ENCODE measurements around the gene ADH6. TPM values are rescaled to one million over a fixed set of nuclear protein-coding genes. Genes with fewer than 3 reads are reported as not detected.

Gene ADH6
- total RNA-seq, 1 experiment from 2014 or later: not detected

GRCh38 chr4:99166544-99166943 is 52.5 kb downstream of the ADH6 start:
- no peaks in the 10 kb centered on the region for H3K27me3 Mint-ChIP-seq (ENCODE audit: low read depth)
- H3K27me3 ChIP-seq (ENCODE audit: insufficient read depth, low read length): no peaks in the 10 kb centered on the region
- H2BK20ac ChIP-seq (ENCODE audit: low read depth, low read length, poor library complexity, severe bottlenecking): no peak overlapping the region
- H3K9ac ChIP-seq (ENCODE audit: extremely low read depth, insufficient read length, low read length): no peak overlapping the region
- no peak overlapping the region for H3K4me3 Mint-ChIP-seq
- peaks cover 0 to 5% of the 10 kb centered on the region in 2 experiments; a peak in 1 of 5 replicates for H3K9me3 Mint-ChIP-seq
- no peak for DNase-seq
- H3K14ac ChIP-seq (ENCODE audit: insufficient read depth, low read length): no peak overlapping the region
- H4K91ac ChIP-seq (ENCODE audit: insufficient read length, low read depth, low read length): no peak overlapping the region
- TF ChIP-seq CTCF (conservative IDR thresholded peaks at IDR 0.05): no peak
- H3K4me1 Mint-ChIP-seq: no peaks in the 10 kb centered on the region
- H2AFZ ChIP-seq (ENCODE audit: low read length): no peak overlapping the region
- H3K23me2 ChIP-seq (ENCODE audit: insufficient read length, low read depth, low read length, poor library complexity, severe bottlenecking): no peaks in the 10 kb centered on the region
- no CpG with 5 or more reads among the region's 2 CpGs for WGBS (ENCODE audit: extremely low coverage, insufficient read length, low lambda C conversion rate)
- no peak overlapping the region for H2BK5ac ChIP-seq (ENCODE audit: insufficient read length, low read length)
- no peak overlapping the region for H3K4me2 ChIP-seq (ENCODE audit: insufficient read depth, insufficient read length, low read length)
- H3K23ac ChIP-seq (ENCODE audit: insufficient read length, low read depth, low read length): no peak overlapping the region
- H2AK5ac ChIP-seq (ENCODE audit: insufficient read length, low read length): no peak overlapping the region
- no peak overlapping the region for H3K18ac ChIP-seq (ENCODE audit: insufficient read length, low read depth, low read length)
- H3K4ac ChIP-seq (ENCODE audit: low read depth, low read length): no peak overlapping the region
- no peak overlapping the region for H4K5ac ChIP-seq (ENCODE audit: insufficient read length, low read depth, low read length)
- H3T11ph ChIP-seq (ENCODE audit: low read length): no peak overlapping the region
- no peaks in the 10 kb centered on the region for H3K79me1 ChIP-seq (ENCODE audit: insufficient read depth, low read depth, low read length, poor library complexity, severe bottlenecking)
- H2BK12ac ChIP-seq (ENCODE audit: insufficient read length, low read depth, low read length): no peak overlapping the region
- no peaks in the 10 kb centered on the region for H4K20me1 ChIP-seq (ENCODE audit: control insufficient read depth, insufficient read depth, insufficient read length)
- H3K9me3 ChIP-seq (ENCODE audit: control insufficient read depth, low read depth, low read length): no peaks in the 10 kb centered on the region
- no peaks in the 10 kb centered on the region for H3K79me2 ChIP-seq (ENCODE audit: insufficient read depth, low read length)
- H3K36me3 Mint-ChIP-seq (ENCODE audit: insufficient read depth in 1 of 3, low read depth in 3 of 3): peaks cover 0 to 4% (median 0%) of the 10 kb centered on the region in 3 experiments; a peak in 2 of 7 replicates
- H2BK15ac ChIP-seq (ENCODE audit: low read depth, low read length): no peak overlapping the region
- no peak overlapping the region for H3K27ac ChIP-seq (ENCODE audit: insufficient read length, low read depth, low read length)
- no peak overlapping the region for H3K27ac Mint-ChIP-seq
- H4K8ac ChIP-seq (replicated peaks; ENCODE audit: insufficient read length, low read depth, low read length): no peak overlapping the region
- H3K4me1 ChIP-seq (ENCODE audit: insufficient read depth, low read length): no peaks in the 10 kb centered on the region
- no peak overlapping the region for H3K56ac ChIP-seq (ENCODE audit: insufficient read length, low read depth, low read length)
- no peak overlapping the region for H2BK120ac ChIP-seq (ENCODE audit: low read depth, low read length, poor library complexity, severe bottlenecking)

Measured in H9 (cell line).